IgD-negative memory B cell (primary cell): Measurements from ENCODE around the gene FAM181A. TPM values are rescaled to one million over a fixed set of nuclear protein-coding genes. Genes with fewer than 3 reads are reported as not detected.
A peak's percentile ranks its signal among the peaks of the same experiment; 100 is the strongest.

Source experiments
- H3K27ac Mint-ChIP-seq, 3 donors: one replicate each; pipeline ENCODE4 v1.8.0; 2020 to 2022; ENCODE audit warnings: mild to moderate bottlenecking in 3 of 3, mixed read lengths in 3 of 3, moderate library complexity in 1 of 3
- H3K27me3 Mint-ChIP-seq: one replicate; pipeline ENCODE4 v1.8.0; 2021; ENCODE audit warnings: mixed read lengths
- H3K36me3 Mint-ChIP-seq: one replicate; pipeline ENCODE4 v1.8.0; 2020; ENCODE audit warnings: mild to moderate bottlenecking, mixed read lengths
- H3K4me1 Mint-ChIP-seq, 3 donors: one replicate each; pipeline ENCODE4 v1.8.0; 2020 to 2022; ENCODE audit warnings: mixed read lengths in 3 of 3, mild to moderate bottlenecking in 1 of 3
- H3K4me3 Mint-ChIP-seq, 4 donors: one replicate each; pipeline ENCODE4 v1.8.0; 2020 to 2022; ENCODE audit warnings: mild to moderate bottlenecking in 4 of 4, mixed read lengths in 4 of 4, moderate library complexity in 3 of 4
- H3K9me3 Mint-ChIP-seq, 3 donors: one replicate each; pipeline ENCODE4 v1.8.0; 2020 to 2021; ENCODE audit warnings: mixed read lengths in 3 of 3, mild to moderate bottlenecking in 1 of 3
- polyA plus RNA-seq: library from polyadenylated mRNA; unstranded; fragments of 300-500 nt; fragmentation: Illumina TruSeq; gene quantifications from one replicate; pipeline ENCODE4 v1.2.3, GENCODE V29; 2021

Gene FAM181A
- polyA plus RNA-seq, 1 donor from 2014 or later: not detected

DNA sequence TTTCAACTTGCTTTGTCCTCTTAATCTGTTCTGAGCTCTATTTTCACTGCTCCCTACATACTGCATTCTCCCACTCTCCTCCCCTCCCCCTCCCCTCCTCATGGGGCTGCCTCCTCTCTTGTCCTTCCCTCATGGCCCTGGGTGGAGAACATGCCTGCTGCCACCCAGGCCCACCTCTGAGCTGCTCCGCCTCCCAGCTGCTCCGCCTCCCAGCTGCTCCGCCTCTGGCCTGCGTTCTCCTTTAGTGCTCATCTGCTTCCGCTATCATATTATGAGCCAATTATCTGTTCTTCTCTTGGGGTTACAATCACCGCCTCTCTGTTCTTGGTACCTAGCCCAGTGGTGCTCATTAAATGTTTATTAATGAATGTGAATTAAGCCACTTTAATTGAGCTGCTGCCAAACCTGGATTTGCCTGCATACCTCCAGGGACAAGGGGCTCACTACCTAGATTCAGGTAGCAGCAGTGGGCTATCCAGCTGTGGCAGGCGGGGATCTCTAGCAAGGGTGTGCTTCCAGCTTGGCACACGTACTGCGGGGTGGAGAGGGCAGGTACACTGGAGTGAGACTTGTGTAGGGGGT lies 32.0 kb upstream of the FAM181A start:
- H3K27me3 Mint-ChIP-seq: peaks cover 12% of the 10 kb centered on the region
- H3K4me1 Mint-ChIP-seq: no peaks in the 10 kb centered on the region
- H3K36me3 Mint-ChIP-seq: no peaks in the 10 kb centered on the region
- no peak overlapping the region for H3K27ac Mint-ChIP-seq
- peaks cover 0 to 6% (median 2%) of the 10 kb centered on the region in 3 donors for H3K9me3 Mint-ChIP-seq
- peak overlapping the region in 1 of 4 donors; percentile 61 for H3K4me3 Mint-ChIP-seq

DNA sequence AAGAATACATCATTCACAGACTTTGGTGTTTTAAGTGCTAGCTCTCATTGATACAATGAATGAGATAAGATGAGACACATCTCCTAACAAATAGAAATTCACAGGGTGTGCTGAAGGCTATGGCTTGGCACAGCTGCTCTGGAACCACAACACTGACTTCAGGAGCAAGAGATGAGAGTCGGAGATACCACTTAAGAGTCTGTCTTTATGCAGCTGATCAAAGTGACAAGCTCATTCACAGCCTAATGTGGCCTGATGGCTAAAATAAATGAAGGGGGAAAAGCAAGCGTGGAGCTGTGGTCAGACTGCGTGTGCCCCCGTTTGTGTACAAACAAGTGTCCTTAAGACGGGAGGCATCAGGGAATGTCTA lies 29.7 kb upstream of the FAM181A start:
- Mint-ChIP-seq H3K9me3 (peaks cover 0 to 4% (median 2%) of the 10 kb centered on the region in 3 donors), H3K4me3 (no peak overlapping the region), H3K4me1 (no peaks in the 10 kb centered on the region), H3K36me3 (no peaks in the 10 kb centered on the region), H3K27me3 (peaks cover 5% of the 10 kb centered on the region), H3K27ac (no peak overlapping the region)

DNA sequence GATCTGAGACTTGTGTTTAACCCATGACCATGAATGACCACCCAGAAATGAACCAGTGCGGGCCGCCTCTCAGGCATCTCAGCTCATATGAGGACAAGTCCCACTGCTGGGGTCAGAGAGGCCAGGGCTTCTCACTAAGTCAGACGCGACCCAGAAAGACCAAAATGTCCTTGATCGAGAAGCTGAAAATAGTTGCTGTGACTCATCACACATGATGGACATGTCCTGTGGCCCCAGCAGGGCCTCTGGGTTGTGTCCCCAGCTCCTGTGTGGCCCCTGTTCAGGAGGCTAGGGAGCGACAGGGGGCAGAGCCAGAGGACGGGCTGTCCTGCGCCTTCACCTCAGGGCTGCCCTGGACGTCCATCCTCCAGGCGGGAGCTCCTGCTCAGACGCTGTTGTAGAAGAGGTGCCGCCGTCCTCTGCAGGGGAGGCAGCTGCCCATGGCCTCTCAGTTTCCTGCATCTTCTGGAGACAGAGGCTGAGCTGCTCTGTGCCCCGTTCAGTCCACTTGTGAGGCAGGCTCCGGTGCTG lies 29.0 kb upstream of the FAM181A start:
- Mint-ChIP-seq H3K27me3 (peaks cover 5% of the 10 kb centered on the region), H3K4me1 (no peaks in the 10 kb centered on the region), H3K36me3 (no peaks in the 10 kb centered on the region), H3K9me3 (peaks cover 0 to 4% (median 2%) of the 10 kb centered on the region in 3 donors), H3K27ac (no peak overlapping the region), H3K4me3 (no peak overlapping the region)

DNA sequence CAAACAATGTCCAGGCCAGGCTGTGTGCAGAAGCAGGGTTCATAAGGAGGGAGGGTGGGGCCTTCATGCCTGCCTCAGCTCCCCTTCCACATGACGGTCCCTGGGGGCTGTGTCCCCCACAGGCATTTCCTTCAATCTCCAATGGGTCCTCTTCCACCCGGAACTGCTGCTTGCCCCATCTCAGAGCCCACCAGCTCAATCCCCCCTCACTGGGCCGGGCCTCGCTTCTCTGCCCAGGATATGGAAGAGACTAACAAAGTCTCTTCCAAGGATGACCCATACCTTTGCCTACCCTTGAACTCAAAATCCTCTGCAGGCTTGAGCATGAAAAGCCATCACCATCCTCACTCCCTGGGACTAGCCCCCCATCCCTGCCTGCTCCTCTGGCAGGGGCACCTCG lies 28.4 kb upstream of the FAM181A start:
- peaks cover 5% of the 10 kb centered on the region for H3K27me3 Mint-ChIP-seq
- H3K36me3 Mint-ChIP-seq: no peaks in the 10 kb centered on the region
- no peak overlapping the region for H3K27ac Mint-ChIP-seq
- no peak overlapping the region for H3K4me3 Mint-ChIP-seq
- H3K4me1 Mint-ChIP-seq: no peaks in the 10 kb centered on the region
- H3K9me3 Mint-ChIP-seq: peaks cover 0 to 4% (median 2%) of the 10 kb centered on the region in 3 donors

DNA sequence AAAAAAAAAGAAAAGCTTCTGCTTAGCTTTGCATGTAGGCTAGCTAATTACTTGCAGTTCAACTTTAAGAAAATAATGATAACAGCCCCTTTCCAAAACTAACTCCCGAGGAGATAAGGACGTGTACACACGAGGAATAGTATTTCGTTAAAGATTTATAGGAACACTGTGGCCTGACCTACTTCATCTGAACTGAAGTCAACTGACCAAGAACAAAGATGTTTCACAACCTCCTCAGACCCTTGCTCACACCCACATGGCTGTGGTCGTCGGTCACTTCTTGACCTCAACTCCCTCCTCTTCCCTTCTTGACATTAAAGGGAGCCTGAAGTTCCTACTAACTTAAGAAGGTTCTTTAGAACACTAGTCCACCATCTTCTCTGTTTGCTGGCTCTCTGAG lies 25.3 kb upstream of the FAM181A start:
- H3K36me3 Mint-ChIP-seq: no peaks in the 10 kb centered on the region
- peaks cover 0 to 4% (median 2%) of the 10 kb centered on the region in 3 donors for H3K9me3 Mint-ChIP-seq
- no peaks in the 10 kb centered on the region for H3K4me1 Mint-ChIP-seq
- peaks cover 11% of the 10 kb centered on the region for H3K27me3 Mint-ChIP-seq
- no peak overlapping the region for H3K27ac Mint-ChIP-seq
- H3K4me3 Mint-ChIP-seq: no peak overlapping the region

DNA sequence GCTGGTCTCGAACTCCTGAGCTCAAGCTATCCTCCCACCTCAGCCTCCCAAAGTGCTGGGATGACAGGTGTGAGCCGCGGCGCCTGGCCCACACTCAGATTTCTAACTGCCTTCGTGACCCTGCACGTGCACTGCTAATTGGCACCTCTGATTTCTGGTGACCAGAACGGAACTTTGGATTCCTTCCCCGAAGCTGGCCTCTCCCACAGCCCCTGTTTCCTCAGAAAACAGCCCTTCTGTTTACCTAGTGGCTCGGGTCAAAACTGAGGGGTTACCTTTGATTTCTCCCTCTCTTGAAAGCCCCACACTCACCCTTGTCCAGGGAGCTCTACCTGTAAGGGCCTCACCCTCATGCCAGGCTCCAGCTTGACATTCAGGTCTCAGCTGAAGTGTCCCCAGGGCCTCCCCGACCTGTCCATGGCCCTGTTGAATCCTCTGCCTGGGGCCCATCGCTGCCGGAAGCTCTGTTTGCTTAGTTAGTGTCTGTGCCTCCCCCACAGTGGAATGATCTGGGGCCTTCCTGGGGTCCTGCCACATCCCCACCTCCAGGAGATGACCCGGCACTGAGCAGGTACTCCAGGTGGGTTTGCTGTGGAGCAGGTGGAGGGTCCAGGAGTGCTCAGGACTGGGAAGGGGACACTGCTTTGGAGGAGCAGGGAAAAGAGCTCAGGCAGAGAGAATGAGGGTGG lies 24.4 kb upstream of the FAM181A start:
- Mint-ChIP-seq H3K36me3 (no peaks in the 10 kb centered on the region), H3K9me3 (peaks cover 0 to 4% (median 2%) of the 10 kb centered on the region in 3 donors), H3K27me3 (peaks cover 11% of the 10 kb centered on the region), H3K4me3 (no peak overlapping the region), H3K4me1 (no peaks in the 10 kb centered on the region), H3K27ac (no peak overlapping the region)

DNA sequence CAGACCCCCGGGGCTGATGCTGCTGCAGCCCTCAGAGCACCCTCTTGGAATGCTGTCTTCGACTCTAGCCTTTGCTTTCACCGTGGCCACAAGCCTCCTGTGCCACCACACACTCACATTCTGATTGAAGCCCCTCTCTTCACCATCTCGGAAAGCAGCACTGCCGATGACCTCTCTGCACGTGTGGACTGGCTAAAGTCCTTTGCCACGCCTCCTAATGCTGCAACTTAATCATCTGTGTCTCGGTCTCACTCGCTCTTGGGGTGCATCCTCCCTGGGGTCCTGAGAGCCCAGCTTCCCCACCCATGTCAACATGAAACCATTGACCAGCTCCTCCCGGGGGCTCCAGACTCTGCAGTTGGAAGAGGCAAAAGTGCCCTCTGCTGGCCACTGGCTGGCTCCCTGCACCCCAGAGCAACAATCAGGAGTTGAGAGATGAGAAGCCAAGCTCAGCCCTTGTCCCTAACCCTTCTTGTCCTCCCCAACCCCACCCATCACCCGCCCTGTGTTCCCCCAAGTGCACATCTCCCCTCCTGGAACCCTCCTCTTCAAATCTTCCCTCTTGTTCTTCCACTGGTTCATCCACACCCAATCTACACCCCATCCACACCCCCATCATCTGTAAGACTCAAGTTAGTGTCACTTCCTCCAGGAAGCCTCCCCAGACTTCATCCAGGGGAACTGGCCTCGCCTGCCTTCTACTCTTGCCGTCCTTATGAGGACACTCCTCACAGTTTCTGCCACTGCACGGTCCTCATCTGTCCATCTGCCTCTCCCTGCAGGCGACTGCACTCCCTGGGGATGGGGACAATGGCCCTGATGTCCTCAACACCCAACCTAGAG lies 23.6 kb upstream of the FAM181A start:
- H3K4me1 Mint-ChIP-seq: no peaks in the 10 kb centered on the region
- H3K36me3 Mint-ChIP-seq: no peaks in the 10 kb centered on the region
- H3K27ac Mint-ChIP-seq: no peak overlapping the region
- H3K27me3 Mint-ChIP-seq: peaks cover 11% of the 10 kb centered on the region
- peak overlapping the region in 1 of 4 donors; percentile 5 for H3K4me3 Mint-ChIP-seq
- H3K9me3 Mint-ChIP-seq: peaks cover 0 to 5% (median 2%) of the 10 kb centered on the region in 3 donors

DNA sequence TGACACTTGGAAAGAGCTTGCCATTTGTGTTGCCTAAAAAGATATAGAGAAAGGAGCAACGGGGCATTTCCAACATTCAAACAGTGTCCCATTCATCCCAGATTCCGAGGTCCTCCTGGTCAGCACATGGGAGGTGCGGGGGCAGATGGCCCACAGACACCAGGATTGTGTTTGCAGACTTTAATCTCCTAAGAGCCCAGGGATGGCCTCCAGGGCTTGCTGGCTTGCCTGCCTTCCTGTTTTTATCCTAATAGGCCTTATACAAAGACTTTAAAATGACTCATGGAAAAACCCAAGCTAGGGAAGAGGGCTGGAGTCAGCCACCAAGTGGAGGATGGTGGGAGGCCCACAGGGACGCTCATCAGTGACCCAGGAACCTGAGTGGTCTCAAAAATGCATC lies 21.5 kb upstream of the FAM181A start:
- no peak overlapping the region for H3K27ac Mint-ChIP-seq
- peaks cover 0 to 4% (median 2%) of the 10 kb centered on the region in 3 donors for H3K9me3 Mint-ChIP-seq
- no peak overlapping the region for H3K4me3 Mint-ChIP-seq
- peaks cover 10% of the 10 kb centered on the region for H3K27me3 Mint-ChIP-seq
- no peaks in the 10 kb centered on the region for H3K4me1 Mint-ChIP-seq
- no peaks in the 10 kb centered on the region for H3K36me3 Mint-ChIP-seq

DNA sequence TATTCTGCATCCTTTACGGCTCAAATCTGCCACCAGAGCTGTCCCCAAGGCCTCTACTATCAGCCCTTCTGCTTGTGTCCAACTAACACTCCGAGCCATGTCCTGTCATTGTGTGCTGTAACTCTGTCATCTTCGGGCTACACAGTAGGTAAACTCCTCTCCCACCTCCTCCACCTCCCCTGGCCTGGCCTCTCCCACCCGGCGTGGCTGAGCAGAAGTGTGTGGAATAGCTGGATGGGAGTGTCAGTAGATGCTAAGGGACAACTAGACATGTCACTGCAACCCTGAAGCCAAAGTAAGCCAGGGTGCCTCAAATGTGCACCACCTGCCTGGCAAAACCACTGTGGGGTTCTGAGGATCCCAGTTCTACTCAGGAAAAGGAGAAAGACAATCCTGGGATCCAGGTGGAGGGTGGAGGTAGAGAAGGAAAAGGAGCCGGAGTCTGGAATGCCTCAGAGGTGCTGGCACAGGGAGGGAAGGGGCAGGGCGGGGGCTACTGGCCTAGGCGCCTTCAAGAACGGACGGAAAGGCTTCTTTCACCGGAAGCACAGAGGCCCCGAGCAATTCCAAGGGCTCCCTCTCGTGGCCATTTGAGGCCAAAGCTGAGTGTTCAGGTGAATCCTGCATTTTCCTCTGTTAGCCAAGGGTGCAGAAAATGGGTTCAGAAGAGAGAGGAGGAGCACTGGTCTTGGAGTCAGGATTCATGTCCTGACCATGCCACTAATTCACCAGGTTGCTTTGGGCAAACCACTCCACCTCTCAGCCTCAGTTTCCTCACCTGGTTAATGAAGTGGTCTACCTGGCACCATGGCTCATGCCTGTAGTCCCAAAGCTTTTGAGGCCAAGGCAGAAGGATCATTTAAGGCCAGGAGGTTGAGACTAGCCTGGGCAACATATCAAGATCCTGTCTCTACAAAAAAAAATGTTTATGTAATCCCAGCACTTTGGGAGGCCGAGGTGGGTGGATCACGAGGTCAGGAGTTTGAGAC lies 20.5 kb upstream of the FAM181A start:
- Mint-ChIP-seq H3K27ac (peak overlapping the region in 1 of 3 donors; percentile 59), H3K9me3 (peaks cover 0 to 4% (median 2%) of the 10 kb centered on the region in 3 donors), H3K4me1 (no peaks in the 10 kb centered on the region), H3K27me3 (peaks cover 9% of the 10 kb centered on the region), H3K4me3 (no peak overlapping the region), H3K36me3 (no peaks in the 10 kb centered on the region)

DNA sequence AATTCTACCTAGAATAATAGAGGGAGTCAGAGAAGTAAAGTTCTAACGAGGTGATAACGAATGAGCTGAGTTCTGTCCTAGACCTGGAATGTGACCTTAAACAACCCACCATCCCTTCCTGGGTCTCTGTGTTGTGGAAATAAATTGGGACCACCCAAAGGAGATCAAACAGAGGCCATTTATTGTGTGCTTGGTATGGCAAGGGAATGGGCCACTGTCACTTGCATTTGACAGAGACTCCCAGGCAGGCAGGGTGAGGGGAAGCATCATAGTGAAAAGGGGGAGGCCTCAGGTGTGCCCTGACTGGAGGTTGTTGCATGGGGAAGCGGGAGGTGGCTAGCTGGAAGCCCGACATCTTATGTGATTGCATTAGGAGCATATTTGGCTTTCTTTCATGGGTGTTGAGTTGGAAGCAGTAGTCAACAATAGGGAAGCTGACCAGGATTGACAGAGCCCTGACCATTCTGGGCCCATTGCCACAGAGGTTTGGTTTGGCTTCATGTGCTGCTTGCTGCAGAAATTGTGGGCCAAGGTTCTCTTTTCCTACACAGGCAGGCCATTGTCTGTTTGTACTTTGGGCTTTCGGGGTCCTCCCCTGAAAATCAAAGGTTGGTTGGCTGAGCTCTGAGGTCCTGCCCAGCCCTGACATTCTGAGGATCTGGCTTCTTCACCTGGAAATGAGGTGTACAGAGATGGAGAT lies 17.6 kb upstream of the FAM181A start:
- Mint-ChIP-seq H3K27ac (no peak overlapping the region), H3K9me3 (peaks cover 0 to 9% (median 4%) of the 10 kb centered on the region in 3 donors), H3K4me1 (no peaks in the 10 kb centered on the region), H3K27me3 (peaks cover 6% of the 10 kb centered on the region), H3K36me3 (no peaks in the 10 kb centered on the region), H3K4me3 (no peak overlapping the region)

DNA sequence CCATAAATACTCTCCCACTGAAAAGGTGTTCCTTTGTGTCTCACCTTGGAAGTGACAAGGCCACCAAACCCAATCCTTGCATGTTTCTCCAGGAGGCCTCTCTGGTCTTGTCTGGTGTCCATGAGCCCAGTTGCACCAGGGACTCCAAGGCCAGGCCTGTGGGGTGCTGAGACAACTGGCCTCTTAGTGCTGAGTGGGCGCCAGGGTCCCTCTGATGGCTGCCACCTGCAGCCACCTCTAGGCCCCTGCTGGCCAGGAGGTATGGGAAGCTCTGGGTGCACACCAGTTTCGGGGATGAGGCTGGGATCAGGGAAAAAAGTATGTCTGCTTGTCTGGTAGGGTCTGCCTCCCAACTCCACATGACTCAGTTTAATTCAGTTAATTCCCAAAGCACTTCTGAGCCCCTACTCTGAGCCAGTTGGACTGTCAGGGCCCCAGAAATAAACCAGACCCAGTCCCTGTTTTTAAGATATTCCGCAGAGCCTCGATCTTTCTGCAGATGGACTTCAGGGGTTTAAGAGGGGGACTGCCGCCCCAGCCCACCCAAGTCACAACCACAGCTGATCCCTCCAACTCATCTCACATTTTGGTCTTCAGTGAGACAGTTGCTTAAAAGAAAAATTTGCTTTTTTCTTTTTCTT lies 15.0 kb upstream of the FAM181A start:
- peaks cover 12% of the 10 kb centered on the region for H3K27me3 Mint-ChIP-seq
- peak overlapping the region in 1 of 3 donors; percentile 50 for H3K27ac Mint-ChIP-seq
- peaks cover 0 to 9% (median 4%) of the 10 kb centered on the region in 3 donors for H3K9me3 Mint-ChIP-seq
- H3K4me3 Mint-ChIP-seq: no peak overlapping the region
- no peaks in the 10 kb centered on the region for H3K4me1 Mint-ChIP-seq
- H3K36me3 Mint-ChIP-seq: peaks cover 1% of the 10 kb centered on the region

DNA sequence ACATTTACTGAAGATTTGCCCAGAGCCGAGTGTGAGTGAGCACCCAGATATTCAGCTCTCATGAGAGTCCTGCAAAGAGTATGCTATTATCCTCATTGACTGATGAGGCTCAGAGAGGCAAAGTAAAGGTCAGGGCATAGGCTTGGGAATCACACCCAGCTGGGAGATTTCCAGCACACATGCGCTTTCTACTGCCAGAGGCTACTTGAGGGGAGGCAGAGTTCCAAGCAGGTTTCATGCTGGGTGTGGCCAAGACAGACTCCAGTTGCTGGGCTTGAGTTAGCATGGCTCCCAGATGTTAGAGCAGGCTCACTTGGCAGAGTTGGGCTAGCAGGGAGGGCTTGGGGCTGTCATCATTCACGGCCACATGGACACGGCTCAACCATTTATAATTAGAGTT lies 14.4 kb upstream of the FAM181A start:
- H3K9me3 Mint-ChIP-seq: peaks cover 0 to 9% (median 4%) of the 10 kb centered on the region in 3 donors
- H3K4me1 Mint-ChIP-seq: no peaks in the 10 kb centered on the region
- peaks cover 15% of the 10 kb centered on the region for H3K27me3 Mint-ChIP-seq
- peak overlapping the region in 1 of 3 donors; percentile 17 for H3K27ac Mint-ChIP-seq
- H3K4me3 Mint-ChIP-seq: no peak overlapping the region
- H3K36me3 Mint-ChIP-seq: peaks cover 1% of the 10 kb centered on the region

DNA sequence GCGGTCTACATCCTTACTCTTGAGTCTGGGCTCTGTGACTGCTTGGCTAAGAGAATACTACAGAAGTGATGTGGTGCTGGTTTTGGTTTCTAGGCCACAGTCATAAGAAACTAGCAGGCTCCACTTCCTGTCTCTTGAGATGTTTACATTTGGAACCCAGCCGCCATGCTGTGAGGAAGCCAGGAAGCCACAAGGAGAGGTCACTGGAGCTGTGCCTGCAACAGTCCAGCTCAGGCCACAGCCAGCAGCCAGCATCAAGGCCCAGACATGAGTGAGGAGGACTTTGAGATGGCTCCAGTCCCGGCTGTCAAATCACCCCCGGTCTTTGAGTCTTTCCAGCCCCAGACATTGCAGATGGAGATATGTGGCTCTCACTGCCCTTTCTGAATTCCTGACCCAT lies 12.9 kb upstream of the FAM181A start:
- Mint-ChIP-seq H3K9me3 (peaks cover 0 to 7% (median 1%) of the 10 kb centered on the region in 3 donors), H3K36me3 (peaks cover 1% of the 10 kb centered on the region), H3K27me3 (peaks cover 15% of the 10 kb centered on the region), H3K4me1 (no peaks in the 10 kb centered on the region), H3K4me3 (no peak overlapping the region), H3K27ac (no peak overlapping the region)
